ENCODE data around the gene GRM1.

GRM1 gene

DNA sequence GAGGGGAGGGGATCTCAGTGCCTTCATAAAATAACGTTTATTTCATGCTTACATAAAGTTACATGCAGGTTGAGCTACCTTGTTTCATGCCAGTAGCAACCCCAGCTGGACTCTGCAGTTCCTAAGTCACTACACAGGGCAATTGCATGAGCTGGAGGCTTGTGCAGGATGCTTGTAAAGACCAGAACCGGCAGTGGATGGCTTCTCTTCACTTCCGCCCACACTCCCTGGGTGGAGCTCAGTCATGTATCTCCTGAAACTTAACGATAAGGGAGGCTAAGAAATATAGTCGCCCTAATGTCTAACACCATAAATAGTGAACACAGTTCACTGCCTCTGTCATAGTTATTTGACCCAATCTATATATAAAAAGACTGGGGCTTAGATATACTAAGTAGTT lies 415.3 kb downstream of the GRM1 start:
- in situ Hi-C loops (cut with HindIII; ENCODE audit: low pct_ligation_motif_present, low sequenced_read_pairs) = no loop called here
- Histone ChIP-seq H3K27ac (no peak overlapping the region), H3K4me3 (ENCODE audit: low read depth, low read length) (no peak overlapping the region), H3K36me3 (replicated peaks) (no peaks in the 10 kb centered on the region), H3K27me3 (replicated peaks) (no peaks in the 10 kb centered on the region)
- TF ChIP-seq, protein P1, sequence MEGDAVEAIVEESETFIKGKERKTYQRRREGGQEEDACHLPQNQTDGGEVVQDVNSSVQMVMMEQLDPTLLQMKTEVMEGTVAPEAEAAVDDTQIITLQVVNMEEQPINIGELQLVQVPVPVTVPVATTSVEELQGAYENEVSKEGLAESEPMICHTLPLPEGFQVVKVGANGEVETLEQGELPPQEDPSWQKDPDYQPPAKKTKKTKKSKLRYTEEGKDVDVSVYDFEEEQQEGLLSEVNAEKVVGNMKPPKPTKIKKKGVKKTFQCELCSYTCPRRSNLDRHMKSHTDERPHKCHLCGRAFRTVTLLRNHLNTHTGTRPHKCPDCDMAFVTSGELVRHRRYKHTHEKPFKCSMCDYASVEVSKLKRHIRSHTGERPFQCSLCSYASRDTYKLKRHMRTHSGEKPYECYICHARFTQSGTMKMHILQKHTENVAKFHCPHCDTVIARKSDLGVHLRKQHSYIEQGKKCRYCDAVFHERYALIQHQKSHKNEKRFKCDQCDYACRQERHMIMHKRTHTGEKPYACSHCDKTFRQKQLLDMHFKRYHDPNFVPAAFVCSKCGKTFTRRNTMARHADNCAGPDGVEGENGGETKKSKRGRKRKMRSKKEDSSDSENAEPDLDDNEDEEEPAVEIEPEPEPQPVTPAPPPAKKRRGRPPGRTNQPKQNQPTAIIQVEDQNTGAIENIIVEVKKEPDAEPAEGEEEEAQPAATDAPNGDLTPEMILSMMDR (IDR thresholded peaks at IDR 0.05; ENCODE audit: low read depth, low read length, missing control alignments) = no peak
- DNase-seq = no peak

DNA sequence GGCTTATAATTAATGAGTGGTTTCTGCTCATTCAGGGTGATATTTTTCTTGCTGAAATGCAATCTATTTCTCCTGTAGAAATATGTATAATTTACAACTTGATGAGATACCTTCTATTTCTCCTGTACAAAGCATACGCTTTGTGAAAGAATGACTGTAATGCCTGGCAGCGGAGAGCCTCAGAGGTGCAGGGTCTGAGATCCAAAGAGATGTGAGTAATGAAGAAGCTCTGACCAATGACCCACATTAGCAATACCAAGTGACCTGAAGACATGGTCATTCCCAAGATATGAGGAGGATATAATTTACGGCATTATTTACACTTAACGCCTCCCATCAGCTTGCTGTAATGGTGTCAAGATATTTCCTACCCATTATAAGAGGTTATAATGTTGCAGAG lies 416.4 kb downstream of the GRM1 start:
- TF ChIP-seq, protein P1 (IDR thresholded peaks at IDR 0.05; ENCODE audit: low read depth, low read length, missing control alignments) = no peak
- DNase-seq = no peak
- in situ Hi-C loops (cut with HindIII; ENCODE audit: low pct_ligation_motif_present, low sequenced_read_pairs) = no loop called here
- H3K27ac ChIP-seq = no peak overlapping the region
- no peaks in the 10 kb centered on the region for H3K36me3 ChIP-seq (replicated peaks)
- no peak overlapping the region for H3K4me3 ChIP-seq (ENCODE audit: low read depth, low read length)
- no peaks in the 10 kb centered on the region for H3K27me3 ChIP-seq (replicated peaks)

DNA sequence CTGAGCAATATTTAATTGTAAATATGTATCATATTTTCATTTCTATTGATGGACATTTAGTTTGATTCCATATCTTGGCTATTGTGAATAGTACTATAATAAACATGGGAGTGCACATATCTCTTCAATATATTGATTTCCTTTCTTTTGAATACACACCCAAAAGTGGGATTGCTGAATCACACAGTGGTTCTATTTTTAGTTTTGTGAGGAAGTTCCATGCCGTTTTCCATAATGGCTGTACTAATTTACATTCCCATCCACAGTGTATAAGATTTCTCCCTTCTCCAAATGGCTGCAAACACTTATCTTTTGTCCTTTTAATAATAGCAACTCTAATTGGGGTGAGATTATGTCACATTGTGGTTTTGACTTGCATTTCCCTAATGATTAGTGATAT lies 428.0 kb downstream of the GRM1 start:
- no peaks in the 10 kb centered on the region for H3K27me3 ChIP-seq (replicated peaks)
- in situ Hi-C loops (cut with HindIII; ENCODE audit: low pct_ligation_motif_present, low sequenced_read_pairs) = no loop called here
- no peak for DNase-seq
- no peak overlapping the region for H3K27ac ChIP-seq
- no peak overlapping the region for H3K4me3 ChIP-seq (ENCODE audit: low read depth, low read length)
- H3K36me3 ChIP-seq (replicated peaks) = no peaks in the 10 kb centered on the region
- TF ChIP-seq, protein P1 (IDR thresholded peaks at IDR 0.05; ENCODE audit: low read depth, low read length, missing control alignments) = no peak

DNA sequence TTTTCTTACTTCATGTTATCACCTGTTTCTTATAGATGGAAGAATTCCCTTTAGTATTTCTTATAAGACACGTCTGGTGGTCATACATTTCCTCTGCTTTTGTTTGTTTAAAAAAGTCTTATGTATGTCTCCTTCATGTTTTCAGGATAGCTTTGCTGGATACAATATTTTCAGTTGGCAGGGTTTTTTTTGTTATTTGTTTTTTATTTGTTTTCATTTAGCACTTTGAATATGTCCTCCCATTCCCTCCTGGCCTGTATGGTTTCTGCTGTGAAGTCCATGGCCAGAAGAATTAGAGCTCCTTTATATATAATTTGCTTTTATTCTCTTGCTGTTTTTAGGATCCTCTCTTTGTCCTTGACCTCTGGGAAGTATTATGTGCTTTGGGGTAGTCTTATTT lies 432.1 kb downstream of the GRM1 start:
- in situ Hi-C loops (cut with HindIII; ENCODE audit: low pct_ligation_motif_present, low sequenced_read_pairs) = no loop called here
- H3K27me3 ChIP-seq (replicated peaks) = no peaks in the 10 kb centered on the region
- TF ChIP-seq, protein P1 (IDR thresholded peaks at IDR 0.05; ENCODE audit: low read depth, low read length, missing control alignments) = no peak
- no peak overlapping the region for H3K4me3 ChIP-seq (ENCODE audit: low read depth, low read length)
- DNase-seq = no peak
- H3K27ac ChIP-seq = no peak overlapping the region
- H3K36me3 ChIP-seq (replicated peaks) = no peaks in the 10 kb centered on the region

DNA sequence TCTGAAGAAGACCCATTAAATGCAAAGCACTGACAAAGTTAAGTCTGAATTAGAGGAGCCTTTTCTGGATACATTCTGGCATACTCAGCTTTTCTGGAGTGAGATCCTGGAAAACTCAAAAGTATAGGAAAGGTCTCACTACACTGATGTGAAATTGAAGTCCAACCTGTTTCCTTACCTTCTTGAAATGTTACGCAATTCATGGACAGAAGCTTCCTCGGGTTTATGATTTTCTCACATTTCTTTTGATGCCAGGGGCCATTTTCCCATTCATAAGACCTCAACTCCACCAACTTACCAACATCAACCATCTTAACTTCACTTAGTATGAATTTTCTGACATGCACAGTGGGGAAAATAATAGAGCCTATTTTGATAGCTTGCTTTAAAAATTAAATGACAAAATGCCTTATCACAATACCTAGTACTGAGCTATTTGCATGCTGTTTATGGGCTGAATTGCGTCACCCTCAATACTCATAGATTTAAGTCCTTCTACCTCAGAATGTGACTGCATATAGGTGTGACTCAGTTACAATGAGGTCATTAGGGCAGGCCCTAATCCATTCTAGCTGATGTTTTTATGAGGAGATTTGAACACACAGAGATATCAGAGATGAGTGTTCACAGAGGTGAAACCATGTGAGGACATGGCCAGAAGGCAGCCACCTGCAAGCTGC lies 441.4 kb downstream of the GRM1 start:
- Histone ChIP-seq H3K4me3 (ENCODE audit: low read depth, low read length) (no peak overlapping the region), H3K27me3 (replicated peaks) (no peaks in the 10 kb centered on the region), H3K36me3 (replicated peaks) (no peaks in the 10 kb centered on the region), H3K27ac (no peak overlapping the region)
- DNase-seq = no peak
- in situ Hi-C loops (cut with HindIII; ENCODE audit: low pct_ligation_motif_present, low sequenced_read_pairs) = no loop called here
- TF ChIP-seq, protein P1 (IDR thresholded peaks at IDR 0.05; ENCODE audit: low read depth, low read length, missing control alignments) = no peak

DNA sequence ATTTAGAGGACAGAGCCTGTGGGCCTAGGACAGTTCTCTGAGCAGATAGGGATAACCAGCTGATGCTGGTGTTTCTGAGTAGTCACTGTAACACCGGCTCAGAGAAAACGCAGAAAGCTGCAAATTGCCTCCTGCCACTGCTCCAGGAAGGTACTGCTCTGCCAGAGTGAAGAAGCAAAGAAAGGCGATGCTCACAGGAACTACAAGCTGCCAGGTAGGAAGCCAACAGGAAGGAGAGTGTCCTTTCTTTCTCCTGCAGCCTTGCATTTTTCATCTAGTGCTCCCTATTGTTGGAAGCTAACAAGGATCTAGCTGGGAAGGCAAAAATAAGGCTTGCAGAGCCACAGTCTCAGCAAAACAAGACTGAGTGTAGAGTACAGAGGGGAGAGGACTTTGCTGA lies 444.1 kb downstream of the GRM1 start:
- Histone ChIP-seq H3K27ac (no peak overlapping the region), H3K4me3 (ENCODE audit: low read depth, low read length) (no peak overlapping the region), H3K36me3 (replicated peaks) (no peaks in the 10 kb centered on the region), H3K27me3 (replicated peaks) (no peaks in the 10 kb centered on the region)
- DNase-seq = no peak
- in situ Hi-C loops (cut with HindIII; ENCODE audit: low pct_ligation_motif_present, low sequenced_read_pairs) = no loop called here
- TF ChIP-seq, protein P1 (IDR thresholded peaks at IDR 0.05; ENCODE audit: low read depth, low read length, missing control alignments) = no peak
